ENCODE results near the gene SENP3. TPM values are rescaled to one million over a fixed set of nuclear protein-coding genes. Genes with fewer than 3 reads are reported as not detected.

Gene SENP3
- total and polyA plus RNA-seq, 2 of the 13 experiments (the other 11 are each of a cell fraction or from before 2014, with no cell fraction given), result 55.8 to 75.4 TPM

- TF ChIP-seq PTBP1 (IDR thresholded peaks at IDR 0.05; ENCODE audit: low read depth, low read length, poor library complexity, severe bottlenecking) (no peak), MYPOP (CRISPR knock-in tag; IDR thresholded peaks at IDR 0.05) (no peak), XBP1 (CRISPR knock-in tag; IDR thresholded peaks at IDR 0.05) (no peak), ZMYM2 (CRISPR knock-in tag; IDR thresholded peaks at IDR 0.05) (no peak), SIN3B (IDR thresholded peaks at IDR 0.05; ENCODE audit: low read length) (no peak), SP5 (CRISPR knock-in tag; IDR thresholded peaks at IDR 0.05; ENCODE audit: borderline replicate concordance, low read depth) (peak; percentile 83), SMAD9 (CRISPR knock-in tag; IDR thresholded peaks at IDR 0.05) (no peak), HOXD1 (CRISPR knock-in tag; IDR thresholded peaks at IDR 0.05) (no peak), GABPA (IDR thresholded peaks at IDR 0.05; ENCODE audit: low read depth, low read length) (no peak), GABPA (CRISPR knock-in tag; IDR thresholded peaks at IDR 0.05; ENCODE audit: low read depth) (peak; percentile 24; the same call in 1 of the 2 replicates), TCF7L2 (IDR thresholded peaks at IDR 0.05; ENCODE audit: low read depth, low read length) (no peak), NFE2L2 (IDR thresholded peaks at IDR 0.05; ENCODE audit: low read length) (no peak), NFKB2 (CRISPR knock-in tag; IDR thresholded peaks at IDR 0.05; ENCODE audit: borderline replicate concordance) (no peak), GATA4 (IDR thresholded peaks at IDR 0.05; ENCODE audit: borderline replicate concordance, low read depth) (no peak; the same call in 1 of the 2 replicates)
- TF ChIP-seq, protein P1, sequence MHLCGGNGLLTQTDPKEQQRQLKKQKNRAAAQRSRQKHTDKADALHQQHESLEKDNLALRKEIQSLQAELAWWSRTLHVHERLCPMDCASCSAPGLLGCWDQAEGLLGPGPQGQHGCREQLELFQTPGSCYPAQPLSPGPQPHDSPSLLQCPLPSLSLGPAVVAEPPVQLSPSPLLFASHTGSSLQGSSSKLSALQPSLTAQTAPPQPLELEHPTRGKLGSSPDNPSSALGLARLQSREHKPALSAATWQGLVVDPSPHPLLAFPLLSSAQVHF (CRISPR knock-in tag; IDR thresholded peaks at IDR 0.05), result no peak
- TF ChIP-seq, protein P2, sequence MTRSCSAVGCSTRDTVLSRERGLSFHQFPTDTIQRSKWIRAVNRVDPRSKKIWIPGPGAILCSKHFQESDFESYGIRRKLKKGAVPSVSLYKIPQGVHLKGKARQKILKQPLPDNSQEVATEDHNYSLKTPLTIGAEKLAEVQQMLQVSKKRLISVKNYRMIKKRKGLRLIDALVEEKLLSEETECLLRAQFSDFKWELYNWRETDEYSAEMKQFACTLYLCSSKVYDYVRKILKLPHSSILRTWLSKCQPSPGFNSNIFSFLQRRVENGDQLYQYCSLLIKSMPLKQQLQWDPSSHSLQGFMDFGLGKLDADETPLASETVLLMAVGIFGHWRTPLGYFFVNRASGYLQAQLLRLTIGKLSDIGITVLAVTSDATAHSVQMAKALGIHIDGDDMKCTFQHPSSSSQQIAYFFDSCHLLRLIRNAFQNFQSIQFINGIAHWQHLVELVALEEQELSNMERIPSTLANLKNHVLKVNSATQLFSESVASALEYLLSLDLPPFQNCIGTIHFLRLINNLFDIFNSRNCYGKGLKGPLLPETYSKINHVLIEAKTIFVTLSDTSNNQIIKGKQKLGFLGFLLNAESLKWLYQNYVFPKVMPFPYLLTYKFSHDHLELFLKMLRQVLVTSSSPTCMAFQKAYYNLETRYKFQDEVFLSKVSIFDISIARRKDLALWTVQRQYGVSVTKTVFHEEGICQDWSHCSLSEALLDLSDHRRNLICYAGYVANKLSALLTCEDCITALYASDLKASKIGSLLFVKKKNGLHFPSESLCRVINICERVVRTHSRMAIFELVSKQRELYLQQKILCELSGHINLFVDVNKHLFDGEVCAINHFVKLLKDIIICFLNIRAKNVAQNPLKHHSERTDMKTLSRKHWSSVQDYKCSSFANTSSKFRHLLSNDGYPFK (CRISPR knock-in tag; IDR thresholded peaks at IDR 0.05; ENCODE audit: borderline replicate concordance), result no peak
- TF ChIP-seq, protein P3, sequence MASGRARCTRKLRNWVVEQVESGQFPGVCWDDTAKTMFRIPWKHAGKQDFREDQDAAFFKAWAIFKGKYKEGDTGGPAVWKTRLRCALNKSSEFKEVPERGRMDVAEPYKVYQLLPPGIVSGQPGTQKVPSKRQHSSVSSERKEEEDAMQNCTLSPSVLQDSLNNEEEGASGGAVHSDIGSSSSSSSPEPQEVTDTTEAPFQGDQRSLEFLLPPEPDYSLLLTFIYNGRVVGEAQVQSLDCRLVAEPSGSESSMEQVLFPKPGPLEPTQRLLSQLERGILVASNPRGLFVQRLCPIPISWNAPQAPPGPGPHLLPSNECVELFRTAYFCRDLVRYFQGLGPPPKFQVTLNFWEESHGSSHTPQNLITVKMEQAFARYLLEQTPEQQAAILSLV (CRISPR knock-in tag; IDR thresholded peaks at IDR 0.05; ENCODE audit: borderline replicate concordance), result no peak
- TF ChIP-seq, protein P4, sequence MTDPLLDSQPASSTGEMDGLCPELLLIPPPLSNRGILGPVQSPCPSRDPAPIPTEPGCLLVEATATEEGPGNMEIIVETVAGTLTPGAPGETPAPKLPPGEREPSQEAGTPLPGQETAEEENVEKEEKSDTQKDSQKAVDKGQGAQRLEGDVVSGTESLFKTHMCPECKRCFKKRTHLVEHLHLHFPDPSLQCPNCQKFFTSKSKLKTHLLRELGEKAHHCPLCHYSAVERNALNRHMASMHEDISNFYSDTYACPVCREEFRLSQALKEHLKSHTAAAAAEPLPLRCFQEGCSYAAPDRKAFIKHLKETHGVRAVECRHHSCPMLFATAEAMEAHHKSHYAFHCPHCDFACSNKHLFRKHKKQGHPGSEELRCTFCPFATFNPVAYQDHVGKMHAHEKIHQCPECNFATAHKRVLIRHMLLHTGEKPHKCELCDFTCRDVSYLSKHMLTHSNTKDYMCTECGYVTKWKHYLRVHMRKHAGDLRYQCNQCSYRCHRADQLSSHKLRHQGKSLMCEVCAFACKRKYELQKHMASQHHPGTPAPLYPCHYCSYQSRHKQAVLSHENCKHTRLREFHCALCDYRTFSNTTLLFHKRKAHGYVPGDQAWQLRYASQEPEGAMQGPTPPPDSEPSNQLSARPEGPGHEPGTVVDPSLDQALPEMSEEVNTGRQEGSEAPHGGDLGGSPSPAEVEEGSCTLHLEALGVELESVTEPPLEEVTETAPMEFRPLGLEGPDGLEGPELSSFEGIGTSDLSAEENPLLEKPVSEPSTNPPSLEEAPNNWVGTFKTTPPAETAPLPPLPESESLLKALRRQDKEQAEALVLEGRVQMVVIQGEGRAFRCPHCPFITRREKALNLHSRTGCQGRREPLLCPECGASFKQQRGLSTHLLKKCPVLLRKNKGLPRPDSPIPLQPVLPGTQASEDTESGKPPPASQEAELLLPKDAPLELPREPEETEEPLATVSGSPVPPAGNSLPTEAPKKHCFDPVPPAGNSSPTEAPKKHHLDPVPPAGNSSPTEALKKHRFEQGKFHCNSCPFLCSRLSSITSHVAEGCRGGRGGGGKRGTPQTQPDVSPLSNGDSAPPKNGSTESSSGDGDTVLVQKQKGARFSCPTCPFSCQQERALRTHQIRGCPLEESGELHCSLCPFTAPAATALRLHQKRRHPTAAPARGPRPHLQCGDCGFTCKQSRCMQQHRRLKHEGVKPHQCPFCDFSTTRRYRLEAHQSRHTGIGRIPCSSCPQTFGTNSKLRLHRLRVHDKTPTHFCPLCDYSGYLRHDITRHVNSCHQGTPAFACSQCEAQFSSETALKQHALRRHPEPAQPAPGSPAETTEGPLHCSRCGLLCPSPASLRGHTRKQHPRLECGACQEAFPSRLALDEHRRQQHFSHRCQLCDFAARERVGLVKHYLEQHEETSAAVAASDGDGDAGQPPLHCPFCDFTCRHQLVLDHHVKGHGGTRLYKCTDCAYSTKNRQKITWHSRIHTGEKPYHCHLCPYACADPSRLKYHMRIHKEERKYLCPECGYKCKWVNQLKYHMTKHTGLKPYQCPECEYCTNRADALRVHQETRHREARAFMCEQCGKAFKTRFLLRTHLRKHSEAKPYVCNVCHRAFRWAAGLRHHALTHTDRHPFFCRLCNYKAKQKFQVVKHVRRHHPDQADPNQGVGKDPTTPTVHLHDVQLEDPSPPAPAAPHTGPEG (CRISPR knock-in tag; IDR thresholded peaks at IDR 0.05), result no peak
Measured at GRCh38 chr17:7557775-7558543, 3.8 kb upstream of the SENP3 start (continued).
